GM12865 (cell line): ENCODE data around the gene EHMT1.
"Not testable (repeated sequence)": the region's sequence is repeated elsewhere in the genome, so short reads cannot be mapped to it uniquely, and the experiment has no call there.

Experiments used
- DNase-seq: peaks from one replicate; pipeline ENCODE4 v3.0.0; 2010; ENCODE audit warnings: low read depth
- H3K4me3 ChIP-seq: 2 replicates; pipeline ENCODE4 v1.5.1; 2011; ENCODE audit warnings: mild to moderate bottlenecking, low read depth, low read length, control low read depth
- TF ChIP-seq, protein P1 (sequence below): IDR thresholded peaks from 2 replicates; pipeline ENCODE4 v1.5.1; 2011; ENCODE audit warnings: low read length, control low read depth, low read depth, inconsistent platforms; ENCODE audit not compliant: insufficient read depth; ENCODE audit errors: missing control alignments

The EHMT1 gene

DNA sequence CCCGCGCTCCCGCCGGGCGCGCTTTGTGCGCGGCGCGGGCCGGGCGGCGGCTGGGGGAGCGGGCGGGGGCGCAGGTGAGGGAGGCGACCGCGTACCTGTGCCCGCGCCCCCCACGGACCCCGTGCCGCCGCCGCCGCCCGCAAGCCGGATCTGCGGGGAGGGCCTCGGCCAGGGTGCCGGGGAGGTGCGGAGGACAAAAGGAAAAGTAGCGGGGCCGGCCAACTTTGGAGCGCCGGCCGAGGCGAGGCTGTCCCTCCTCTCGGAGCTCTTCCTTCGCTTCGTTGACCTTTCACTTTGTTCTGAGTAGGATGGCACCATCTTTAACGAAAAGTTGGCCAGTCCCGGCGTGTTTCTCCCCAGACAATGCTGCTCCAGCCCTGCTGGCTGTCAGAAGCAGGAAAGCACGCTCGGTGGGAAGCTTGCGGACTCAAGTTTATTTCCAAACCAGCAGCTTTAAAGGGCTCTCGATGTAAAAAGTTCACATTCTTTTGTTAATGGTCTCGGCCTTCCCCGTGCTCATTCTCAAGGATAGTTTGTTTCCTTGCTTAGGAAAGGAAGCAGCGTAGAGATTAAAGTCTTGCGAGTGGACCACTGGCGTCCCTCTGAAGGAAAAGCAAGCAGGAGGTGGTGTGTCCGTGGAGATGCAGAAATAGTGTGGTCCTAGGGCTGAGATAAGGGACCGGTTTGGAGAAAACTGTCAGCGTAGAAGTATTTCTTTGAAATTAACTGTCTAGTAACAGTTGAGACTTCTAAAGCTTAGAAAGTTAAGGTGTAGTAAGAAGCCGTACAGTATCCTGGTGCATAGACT, 639 bp downstream of the EHMT1 start:
- TF ChIP-seq, protein P1, sequence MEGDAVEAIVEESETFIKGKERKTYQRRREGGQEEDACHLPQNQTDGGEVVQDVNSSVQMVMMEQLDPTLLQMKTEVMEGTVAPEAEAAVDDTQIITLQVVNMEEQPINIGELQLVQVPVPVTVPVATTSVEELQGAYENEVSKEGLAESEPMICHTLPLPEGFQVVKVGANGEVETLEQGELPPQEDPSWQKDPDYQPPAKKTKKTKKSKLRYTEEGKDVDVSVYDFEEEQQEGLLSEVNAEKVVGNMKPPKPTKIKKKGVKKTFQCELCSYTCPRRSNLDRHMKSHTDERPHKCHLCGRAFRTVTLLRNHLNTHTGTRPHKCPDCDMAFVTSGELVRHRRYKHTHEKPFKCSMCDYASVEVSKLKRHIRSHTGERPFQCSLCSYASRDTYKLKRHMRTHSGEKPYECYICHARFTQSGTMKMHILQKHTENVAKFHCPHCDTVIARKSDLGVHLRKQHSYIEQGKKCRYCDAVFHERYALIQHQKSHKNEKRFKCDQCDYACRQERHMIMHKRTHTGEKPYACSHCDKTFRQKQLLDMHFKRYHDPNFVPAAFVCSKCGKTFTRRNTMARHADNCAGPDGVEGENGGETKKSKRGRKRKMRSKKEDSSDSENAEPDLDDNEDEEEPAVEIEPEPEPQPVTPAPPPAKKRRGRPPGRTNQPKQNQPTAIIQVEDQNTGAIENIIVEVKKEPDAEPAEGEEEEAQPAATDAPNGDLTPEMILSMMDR, result no peak
- H3K4me3 ChIP-seq, result peak overlapping the region; percentile 83
- DNase-seq, result peak; percentile 59

DNA sequence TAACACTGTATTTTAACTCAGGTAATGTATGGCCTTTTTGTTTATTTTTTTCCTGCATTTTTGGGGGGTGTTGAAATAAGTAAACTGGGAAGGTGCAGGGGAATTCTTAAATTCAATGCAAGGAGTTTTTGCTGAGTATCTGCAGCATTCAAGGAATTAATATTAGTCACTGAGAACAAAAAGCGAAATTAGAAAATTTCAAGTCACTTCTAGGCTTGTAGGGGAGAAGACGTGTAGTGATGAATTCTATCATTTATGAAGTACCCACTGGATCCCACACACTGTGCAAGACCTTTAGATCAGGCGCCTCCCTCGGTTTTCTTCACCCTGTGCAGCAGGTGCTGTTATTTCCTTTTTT, 1.2 kb downstream of the EHMT1 start:
- peak overlapping the region; percentile 83 for H3K4me3 ChIP-seq
- TF ChIP-seq, protein P1, result no peak
- no peak for DNase-seq

DNA sequence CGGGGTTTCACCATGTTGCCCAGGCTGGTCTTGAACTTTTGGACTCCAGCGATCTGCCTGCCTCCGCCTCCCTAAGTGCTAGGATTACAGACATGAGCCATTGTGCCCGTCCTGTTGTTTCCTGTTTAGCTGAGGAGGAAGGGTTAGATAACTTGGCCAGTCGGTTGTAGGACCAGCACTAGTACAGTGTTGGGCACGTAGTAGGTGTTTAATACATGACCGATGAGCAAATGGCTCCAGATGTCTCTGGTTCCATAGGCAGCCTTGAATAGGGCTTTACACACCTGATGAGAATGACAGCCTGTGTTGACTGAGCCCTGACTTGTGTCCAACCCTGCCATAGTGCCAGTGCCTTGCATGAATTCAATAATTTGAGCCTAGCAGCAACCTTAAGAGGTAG, 1.8 kb downstream of the EHMT1 start:
- peak overlapping the region; percentile 83 for H3K4me3 ChIP-seq
- TF ChIP-seq, protein P1, result no peak
- no peak for DNase-seq

DNA sequence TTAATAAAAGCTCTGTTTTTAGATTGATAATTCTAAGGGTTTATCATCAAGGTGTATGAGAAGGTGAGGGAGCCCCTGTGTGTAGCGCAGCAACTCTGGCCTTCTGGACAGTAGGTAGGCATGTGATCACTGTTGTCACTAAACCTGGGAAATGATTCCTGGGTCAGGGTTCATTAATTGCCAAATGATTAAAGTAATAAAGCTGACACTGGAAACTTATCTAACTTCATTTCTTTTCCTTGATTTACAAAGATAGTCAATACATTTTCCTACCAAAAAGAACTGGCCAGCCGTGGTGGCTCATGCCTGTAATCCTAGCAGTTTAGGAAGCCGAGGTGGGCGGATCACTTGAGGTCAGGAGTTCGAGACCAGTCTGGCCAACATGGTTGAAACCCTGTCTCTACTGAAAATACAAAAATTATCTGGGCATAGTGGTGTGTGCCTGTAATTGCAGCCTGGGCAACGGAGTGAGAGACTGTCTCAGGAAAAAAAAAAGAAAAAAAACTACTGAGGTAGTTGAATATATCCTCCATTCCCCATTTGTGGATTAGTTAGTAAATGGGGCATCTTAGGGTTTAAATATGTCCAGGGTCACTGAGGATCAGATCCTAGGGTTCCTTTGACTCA, 2.4 kb downstream of the EHMT1 start:
- TF ChIP-seq, protein P1, result peak; percentile 12
- H3K4me3 ChIP-seq, result no peak overlapping the region
- DNase-seq, result no peak

DNA sequence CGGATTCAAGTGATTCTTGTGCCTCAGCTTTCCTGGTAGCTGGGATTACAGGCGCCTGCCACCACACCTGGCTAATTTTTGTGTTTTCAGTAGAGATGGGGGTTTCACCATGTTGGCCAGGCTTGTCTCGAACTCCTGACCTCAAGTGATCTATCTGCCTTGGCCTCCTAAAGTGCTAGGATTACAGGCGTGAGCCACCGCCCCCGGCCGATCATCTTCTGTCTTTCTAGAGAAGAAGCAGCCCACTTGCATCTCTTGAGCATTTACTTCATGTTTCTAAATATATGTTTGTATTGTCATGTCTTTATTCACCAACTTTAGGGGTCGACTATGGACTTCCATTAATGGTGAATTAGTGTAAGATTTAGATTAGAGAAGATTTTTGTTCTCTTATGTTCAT, 3.4 kb downstream of the EHMT1 start:
- H3K4me3 ChIP-seq, DNase-seq: not testable (repeated sequence)

DNA sequence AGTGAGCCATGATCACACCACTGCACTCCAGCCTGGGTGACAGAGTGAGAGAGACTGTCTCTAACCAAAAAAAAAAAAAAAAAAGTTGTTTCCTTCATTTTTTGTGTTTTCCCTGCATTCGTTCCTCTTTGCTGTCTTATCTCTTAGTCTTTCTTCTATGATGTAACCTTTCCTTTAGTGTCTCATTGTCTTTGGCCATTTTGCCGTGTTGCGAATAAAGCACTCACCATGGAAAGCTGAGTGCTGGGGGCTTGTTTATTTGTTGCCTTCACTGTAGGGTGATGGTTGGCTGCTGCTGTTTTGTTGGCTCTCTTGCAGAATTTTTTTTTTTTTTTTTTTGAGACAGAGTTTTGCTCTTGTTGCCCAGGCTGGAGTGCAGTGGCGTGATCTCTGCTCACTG, 7.7 kb downstream of the EHMT1 start:
- no peak for DNase-seq
- no peak overlapping the region for H3K4me3 ChIP-seq
- TF ChIP-seq, protein P1, result no peak

DNA sequence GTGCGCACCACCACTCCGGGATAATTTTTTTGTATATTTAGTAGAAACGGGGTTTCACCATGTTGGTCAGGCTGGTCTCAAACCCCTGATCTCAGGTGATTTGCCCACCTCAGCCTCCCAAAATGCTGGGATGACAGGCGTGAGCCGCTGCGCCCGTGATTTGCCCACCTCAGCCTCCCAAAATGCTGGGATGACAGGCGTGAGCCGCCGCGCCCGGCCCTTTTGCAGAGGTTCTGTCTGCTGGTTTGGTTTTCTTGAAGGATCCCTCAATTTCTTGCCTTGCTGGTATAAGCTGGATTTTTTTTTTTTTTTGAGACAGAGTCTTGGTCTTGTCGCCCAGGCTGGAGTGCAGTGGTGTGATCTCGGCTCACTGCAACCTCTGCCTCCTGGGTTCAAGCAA, 8.6 kb downstream of the EHMT1 start:
- DNase-seq, H3K4me3 ChIP-seq: not testable (repeated sequence)

DNA sequence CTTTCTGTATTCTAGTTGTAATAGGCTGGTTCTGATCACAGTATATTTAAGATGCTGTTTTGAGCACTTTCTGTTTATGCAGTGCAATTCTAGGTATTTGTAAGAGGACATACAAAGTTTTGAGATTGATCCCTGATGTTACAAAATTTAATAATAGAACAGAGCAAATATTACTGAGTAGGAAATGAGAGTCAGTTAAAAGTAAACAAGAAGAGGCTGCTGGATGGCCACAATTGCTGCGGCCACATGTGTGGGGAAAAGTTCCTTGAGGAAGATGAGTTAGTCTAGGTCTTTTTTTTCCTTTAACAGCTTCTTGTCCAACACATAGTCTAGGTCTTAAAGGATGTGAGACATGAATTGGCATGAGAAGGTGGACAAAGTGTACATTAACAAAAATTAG, 11.3 kb downstream of the EHMT1 start:
- TF ChIP-seq, protein P1, result no peak
- H3K4me3 ChIP-seq, result no peak overlapping the region
- DNase-seq, result no peak
